GM19240 (cell line): ENCODE measurements around the gene GALNT10.
"Not testable (repeated sequence)": the region's sequence is repeated elsewhere in the genome, so short reads cannot be mapped to it uniquely, and the experiment has no call there.

Experiments
- DNase-seq: peaks from one replicate; pipeline ENCODE4 v3.0.0; 2011; ENCODE audit warnings: low spot score; ENCODE audit not compliant: insufficient read length

The GALNT10 gene, protein sequence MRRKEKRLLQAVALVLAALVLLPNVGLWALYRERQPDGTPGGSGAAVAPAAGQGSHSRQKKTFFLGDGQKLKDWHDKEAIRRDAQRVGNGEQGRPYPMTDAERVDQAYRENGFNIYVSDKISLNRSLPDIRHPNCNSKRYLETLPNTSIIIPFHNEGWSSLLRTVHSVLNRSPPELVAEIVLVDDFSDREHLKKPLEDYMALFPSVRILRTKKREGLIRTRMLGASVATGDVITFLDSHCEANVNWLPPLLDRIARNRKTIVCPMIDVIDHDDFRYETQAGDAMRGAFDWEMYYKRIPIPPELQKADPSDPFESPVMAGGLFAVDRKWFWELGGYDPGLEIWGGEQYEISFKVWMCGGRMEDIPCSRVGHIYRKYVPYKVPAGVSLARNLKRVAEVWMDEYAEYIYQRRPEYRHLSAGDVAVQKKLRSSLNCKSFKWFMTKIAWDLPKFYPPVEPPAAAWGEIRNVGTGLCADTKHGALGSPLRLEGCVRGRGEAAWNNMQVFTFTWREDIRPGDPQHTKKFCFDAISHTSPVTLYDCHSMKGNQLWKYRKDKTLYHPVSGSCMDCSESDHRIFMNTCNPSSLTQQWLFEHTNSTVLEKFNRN

DNA sequence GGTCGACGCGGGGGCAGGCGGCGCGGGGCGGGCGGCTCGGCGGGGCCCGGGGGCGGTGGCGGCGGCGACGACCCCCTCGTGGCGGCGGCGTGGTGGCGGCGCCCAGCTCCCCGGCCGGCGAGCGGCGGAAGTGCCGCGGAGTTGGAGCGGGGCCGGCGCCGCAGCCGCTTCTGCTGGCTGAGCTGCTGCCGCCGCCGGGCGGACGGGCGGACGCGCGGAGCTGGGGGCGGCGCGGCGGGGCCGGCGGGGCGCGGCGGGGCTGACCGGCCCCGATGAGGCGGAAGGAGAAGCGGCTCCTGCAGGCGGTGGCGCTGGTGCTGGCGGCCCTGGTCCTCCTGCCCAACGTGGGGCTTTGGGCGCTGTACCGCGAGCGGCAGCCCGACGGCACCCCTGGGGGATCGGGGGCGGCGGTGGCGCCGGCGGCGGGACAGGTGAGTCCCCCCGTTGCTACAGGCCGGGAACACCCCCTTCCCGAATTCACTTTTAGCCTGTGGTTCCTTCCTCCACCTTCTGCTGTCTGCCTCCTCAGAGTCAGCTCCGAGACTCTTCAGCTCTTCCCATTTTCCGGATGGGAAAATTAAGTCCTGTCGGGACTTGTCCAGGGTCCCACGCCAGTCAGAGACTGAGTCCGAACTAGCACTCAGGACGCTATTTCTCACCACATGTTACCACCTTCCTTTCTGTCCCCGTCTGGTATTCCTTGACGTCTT is at the start of gene GALNT10:
TSS of gene GALNT10 (plus strand) at position 139 of the 710 bp plus-strand sequence. CDS start at position 273, 134 bp downstream.
- peak; percentile 67 for DNase-seq

DNA sequence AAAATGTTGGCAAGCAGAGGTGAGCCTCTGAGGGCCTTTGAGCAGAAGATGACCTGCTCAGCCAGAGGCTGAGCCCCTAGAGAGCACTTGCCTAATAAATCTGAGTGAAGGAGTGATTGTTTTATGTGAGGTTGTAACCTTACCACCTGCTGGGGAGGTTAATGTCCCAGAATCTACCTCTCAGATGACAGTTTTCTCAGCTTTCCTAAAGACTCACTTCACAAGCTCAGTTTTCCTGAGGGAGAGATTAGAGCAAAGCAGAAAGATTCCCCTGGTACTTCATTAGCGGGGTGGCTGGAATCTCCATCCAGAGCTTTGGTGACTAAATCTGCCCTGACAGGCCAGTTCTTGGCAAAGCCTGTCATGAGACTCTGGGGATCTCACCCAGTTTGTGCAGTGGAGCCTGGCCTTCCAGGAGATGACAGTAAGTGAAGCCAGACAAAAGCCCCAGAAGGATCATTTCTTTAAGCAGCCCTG is 48.8 kb upstream of the GALNT10 start:
- no peak for DNase-seq

DNA sequence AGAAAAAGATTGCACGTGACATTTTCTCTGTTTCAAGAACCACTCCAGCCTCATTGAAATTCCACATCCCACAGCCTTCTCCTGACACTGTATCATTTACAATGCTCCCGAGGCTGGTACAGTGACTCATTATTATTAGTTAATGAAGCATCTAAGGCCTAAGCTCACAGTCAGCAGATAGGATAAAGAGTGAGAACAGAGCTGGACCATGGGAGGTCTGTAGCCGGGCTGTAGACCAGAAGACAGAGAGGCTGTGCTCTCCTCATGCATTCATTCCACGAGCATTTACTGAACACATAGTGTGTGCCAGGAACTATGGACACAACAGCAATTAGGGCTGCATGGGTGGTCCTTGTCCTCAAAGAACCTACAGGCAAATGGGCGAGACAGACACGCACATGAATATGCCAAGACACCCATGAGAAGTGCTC is 47.3 kb upstream of the GALNT10 start:
- DNase-seq: no peak

DNA sequence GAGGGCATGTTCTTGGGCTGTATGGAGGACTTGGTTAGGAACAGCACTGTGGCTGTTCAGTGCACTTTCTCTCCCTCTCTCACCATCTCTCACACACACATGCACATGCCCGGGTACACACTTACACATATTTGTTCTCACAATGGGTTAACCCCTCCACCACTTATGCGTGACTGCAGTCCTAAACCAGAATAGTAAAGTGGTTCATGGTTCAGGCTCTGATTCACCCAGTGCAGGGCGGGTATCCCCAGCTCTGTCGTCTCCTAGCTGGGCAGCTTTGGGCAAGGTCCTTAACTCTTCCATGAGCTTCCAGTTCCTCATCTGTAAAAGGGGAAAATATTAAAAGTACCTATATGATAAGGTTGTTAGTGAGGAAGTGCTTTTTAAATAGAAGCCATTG is 45.3 kb upstream of the GALNT10 start:
- DNase-seq: no peak

DNA sequence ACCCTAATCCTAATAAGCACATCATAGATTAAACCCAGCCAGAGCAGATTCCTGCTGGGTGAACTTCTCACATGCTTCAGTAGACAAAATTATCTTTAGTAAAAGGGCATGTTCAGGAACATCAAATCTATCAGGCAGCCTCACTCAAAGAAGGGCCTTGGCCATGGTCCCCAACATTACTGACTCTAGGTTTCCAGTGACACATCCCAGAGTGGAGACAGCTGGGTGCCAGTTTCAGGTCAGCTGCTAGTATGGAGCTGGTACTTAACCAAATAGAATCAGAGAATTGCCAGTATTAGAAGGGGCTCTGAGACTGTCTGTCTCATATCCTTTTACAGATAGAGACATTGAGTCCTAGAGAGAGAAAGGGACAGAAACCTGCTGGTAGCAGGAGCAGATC is 44.1 kb upstream of the GALNT10 start:
- no peak for DNase-seq

DNA sequence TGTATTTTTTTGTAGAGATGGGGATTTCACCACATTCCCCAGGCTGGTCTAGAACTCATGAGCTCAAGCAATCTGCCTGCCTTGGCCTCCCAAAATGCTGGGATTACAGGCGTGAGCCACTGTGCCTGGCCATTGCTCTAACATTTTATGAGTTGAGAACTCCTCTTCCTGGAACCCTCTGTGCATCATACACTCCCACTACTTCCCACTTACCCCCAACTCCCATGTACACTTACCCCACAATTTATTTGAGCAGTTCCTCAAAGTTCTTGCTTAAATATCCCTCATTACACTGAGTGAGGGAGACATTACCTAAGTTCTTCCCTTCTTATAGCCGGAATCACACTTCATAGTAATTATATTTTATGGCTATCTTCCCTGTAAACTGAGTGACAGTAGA is 42.9 kb upstream of the GALNT10 start:
- DNase-seq: no peak

DNA sequence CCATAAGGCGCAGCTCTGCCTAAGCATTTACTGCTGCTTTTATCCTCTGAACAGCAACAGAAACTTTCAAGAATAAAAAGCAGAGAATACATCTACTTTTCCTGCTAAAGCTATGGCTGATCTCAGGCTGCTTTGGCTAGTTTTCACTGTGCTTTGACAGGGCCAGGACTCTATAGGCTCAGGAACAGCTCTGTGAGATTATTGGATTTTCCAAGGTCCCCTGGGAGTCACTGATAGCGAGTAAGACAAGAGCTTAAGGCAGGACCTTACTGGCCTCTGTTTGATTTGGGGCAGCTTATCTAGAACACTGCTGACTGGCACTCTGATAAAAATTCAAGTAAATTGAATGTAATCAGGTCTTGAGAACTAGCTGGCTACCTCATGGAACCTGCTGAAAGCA is 40.1 kb upstream of the GALNT10 start:
- DNase-seq: not testable (repeated sequence)

DNA sequence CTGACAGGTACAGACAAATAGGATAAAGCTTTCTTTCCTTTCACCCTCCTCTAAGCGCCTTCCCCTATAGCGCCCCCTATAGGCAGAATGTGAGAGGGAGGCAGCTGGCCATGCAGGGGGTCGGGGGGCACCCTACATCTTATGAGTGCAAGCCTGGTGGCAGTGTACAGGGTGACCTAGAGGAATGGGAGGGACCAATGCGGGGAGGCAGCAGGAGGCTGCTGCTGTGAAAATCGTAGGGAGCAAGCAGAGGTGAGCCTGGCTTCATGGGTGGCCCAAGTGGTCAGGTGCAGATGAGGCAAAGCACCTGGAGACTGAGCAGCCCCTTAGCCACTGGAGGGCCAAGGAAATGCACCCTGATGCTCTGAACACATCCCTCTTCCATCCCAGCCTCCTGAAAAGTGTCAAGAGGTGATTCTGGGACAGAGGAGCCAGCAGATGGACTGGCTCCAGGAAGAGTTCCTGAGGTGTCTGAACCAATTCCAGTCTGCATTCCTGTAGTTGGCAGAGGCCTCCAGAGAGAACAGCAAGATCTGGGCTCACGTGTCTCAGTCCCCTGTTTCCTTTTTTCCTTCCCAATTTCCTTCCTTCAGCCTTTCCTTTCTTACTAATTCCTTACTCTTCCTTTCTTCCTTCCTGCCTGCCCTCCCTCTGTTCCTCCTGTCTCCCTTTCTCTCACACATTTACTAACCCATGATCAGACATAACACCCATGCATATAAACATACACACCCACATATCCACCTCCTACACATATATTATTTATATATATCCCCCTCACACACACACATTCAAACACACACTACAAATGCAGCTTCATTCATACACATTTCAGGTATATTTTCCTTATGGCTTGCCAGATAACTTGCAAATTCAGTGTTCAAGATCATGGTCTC is 32.8 kb upstream of the GALNT10 start:
- no peak for DNase-seq

DNA sequence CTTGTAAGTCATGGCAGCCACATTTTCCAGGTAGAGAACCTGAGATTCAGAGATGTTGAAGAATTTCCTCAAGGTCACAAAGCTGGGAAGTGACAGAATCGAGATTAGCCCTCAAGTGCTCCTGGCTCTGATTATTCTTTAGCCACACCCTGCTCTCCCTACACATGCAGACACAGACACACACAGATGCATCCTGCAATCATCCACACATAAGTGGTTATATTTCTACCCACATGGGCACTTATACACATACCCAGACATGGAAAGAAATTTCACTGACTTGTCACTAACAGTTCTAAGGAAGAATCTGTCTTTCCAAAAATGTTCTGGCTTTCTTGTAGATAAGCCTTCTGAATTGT is 32.2 kb upstream of the GALNT10 start:
- DNase-seq: no peak

DNA sequence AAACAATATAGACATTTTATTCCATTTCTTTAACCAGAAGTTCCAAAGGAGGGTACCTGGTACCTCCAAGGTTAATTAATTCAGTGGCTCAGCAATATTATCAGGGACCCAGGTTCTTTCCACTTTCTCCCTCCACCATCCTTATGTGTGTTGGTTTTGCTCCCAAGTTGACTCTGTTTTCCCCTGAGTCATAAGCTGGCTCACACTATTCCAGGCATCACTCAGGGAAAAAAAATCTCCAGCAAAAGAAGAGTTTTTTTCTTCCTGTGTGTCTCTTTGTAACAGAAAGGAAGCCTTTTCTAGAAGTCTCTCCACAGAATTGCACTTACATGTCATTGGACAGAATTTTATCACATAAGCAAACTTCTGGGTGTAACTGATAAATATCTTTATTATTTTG is 31.2 kb upstream of the GALNT10 start:
- no peak for DNase-seq

DNA sequence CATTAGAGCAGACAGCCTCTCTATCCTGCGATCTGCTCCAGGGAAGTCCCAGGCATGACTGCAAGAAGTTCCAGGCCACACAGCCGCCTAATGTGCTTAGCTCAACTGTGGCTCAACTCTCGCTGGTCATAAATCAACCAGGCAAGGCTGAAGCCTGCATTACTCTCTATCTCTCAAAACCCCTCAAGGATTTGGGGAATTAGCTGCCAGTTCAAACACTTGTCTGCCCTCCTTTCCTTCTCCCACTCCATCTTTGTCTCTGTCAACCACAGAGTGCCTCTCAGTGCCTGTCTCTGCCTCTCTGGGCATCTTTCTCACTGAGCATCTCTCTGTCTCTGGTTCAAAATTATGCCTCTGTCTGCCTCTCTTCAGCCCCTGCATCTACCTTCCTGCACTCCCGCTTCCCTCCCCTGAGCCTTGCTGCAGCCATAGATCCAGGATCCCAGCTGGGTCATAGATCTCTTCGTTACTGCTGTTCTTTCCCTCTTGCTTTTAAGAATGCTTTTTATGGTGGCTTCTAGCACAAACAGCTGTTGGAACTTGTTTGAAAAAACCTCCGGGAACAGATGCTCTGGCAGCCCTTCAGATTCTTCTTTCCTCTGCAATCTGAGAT is 27.9 kb upstream of the GALNT10 start:
- no peak for DNase-seq

DNA sequence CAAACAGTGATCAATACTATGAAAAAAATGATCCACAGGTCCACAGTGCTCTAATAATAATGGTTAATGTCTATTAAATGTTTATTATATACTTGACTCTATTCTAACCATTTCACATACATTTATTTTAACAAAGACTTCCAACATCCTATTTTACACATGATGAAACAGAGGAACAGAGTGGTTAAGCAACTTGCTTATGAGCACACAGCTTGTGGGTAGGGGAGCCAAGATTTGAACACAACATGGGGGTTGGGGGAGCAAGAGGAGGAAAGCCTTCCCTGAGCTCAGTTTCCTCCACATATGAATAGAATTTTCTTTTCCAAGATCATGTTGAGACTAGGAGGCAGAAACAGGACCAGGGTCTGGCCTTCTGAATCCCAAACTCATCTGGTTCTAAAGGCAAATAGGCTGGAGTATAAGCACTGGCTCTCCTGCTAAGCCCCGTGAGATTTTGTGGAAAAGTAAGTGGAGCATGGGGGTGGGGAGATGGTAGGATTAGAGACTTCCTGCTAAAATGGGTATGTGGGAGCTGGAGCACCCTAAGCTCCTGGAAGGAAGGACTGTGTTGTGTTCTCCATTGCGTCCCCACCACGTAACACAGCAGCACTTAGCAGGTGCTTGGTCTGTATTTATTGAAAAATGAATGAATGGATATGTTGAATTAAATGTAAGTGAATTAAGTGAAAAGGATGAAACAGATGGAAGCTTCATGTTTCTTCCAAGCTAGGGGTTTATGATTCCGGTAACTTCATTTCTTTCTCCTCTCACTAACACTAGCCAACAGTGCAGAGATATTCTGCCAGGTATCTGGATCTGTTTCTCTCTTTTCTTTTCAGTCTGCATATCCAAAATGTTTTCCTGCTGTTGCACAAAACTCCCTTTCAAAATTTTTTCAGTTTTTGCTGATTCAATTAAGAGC is 26.9 kb upstream of the GALNT10 start:
- DNase-seq: no peak

DNA sequence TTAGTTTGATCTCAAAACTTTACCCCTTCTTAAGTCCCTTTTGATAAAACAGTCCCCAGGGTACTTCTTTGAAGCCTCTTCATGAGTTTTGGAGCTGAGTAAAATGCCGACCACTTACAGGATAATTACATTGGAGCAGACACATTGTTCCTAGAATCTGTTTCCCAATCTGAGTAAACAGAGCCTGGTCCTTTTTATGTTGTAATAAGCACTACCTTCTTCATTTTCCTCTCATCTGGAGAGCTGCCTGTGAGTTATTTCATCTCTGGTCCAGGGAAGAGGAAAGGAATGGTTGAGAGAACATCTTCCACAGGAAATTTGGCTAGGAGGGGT is 26.3 kb upstream of the GALNT10 start:
- no peak for DNase-seq

DNA sequence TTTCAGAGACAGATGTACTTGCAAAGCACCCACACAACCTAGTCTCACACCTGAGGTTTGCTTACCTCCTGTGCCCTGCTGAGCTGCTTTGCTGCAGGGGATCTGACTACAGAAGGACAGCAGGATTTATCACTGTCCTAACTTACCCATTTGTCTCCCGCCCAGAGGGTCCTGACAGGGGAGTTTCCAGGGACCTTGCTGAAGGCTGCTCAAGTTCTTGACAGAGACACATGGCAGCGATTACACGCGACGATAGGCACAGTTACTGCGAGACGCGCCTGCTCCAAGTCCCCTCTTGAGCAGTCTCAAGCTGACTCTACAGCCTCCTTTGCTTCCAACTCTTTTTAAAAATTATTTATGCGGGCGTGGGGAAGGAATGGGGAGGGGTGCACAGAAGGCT is 24.6 kb upstream of the GALNT10 start:
- no peak for DNase-seq

DNA sequence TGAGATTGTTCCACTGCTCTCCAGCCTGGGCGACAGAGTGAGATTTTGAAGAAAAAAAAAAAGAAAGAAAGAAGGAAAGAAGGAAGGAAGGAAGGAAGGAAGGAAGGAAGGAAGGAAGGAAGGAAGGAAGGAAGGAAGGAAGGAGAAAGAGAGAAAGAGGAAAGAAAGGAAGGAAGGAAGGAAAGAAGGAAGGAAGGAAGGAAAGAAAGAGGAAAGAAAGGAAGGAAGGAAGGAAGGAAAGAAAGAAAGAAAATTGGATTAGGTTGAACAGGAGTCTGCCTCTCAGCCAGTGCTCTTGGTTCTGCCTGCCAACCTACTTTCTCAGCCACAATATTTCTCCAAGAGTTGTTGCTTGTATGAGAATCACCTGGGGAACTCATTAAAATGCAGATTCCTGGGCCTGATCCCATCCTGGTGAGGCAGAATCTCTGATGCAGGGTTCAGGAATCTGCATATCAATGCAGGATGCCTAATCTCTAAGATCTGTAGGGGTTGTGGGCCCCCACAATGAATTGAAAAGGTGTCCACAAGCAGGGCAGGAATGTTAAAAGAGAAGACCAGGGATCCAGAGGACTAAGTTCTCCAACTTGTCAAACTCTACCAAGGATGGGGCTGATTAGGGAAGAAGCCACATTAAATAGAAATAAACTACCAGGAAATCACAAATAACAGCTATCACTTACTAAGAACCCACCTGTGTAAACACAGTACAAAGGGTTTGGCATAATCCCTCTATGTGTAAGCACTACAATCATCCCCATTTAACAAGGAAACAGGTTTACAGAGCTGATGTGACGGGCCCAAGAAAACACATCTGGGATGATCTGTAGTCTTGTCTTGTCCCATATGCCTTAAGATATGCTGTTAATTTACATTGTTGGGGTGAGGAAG is 23.4 kb upstream of the GALNT10 start:
- no peak for DNase-seq

DNA sequence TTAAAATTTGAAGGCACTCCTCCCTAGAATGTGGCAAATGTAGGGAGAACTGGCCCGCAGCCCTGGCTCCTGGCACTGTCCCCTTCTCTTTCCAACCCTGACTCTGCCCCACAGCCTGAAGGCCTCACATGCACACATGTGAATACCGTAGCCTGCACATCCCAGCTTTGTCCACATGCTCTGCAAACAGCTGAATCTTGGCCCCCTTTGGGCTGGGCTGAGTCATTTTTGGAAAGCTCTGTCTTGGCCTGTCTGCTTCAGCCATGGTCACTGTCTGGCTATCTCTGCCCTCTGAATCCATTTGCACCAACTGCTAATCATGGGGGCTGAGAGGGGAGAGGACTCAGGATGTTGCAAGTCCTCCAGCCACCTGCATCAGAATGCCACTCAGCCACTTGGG is 22.1 kb upstream of the GALNT10 start:
- no peak for DNase-seq

DNA sequence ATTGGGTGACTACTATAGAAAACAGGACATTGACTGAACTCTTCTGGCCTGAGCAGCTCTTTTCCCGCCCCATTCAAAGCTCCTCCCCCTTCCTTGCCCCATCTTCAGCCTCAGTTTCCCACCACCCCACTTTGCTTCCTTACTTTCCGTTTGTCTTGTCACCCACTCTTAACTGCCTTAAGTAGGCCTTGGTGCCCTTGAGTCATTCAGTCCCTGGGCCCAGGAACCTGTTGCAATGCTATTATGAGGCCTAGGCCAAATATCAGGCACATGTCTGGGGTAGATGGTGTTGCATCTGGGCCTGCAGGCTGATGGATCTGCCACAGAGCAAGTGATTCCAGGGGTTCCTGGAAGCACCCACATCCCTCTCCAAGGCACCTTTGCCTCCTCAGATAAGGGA is 17.7 kb upstream of the GALNT10 start:
- DNase-seq: no peak

DNA sequence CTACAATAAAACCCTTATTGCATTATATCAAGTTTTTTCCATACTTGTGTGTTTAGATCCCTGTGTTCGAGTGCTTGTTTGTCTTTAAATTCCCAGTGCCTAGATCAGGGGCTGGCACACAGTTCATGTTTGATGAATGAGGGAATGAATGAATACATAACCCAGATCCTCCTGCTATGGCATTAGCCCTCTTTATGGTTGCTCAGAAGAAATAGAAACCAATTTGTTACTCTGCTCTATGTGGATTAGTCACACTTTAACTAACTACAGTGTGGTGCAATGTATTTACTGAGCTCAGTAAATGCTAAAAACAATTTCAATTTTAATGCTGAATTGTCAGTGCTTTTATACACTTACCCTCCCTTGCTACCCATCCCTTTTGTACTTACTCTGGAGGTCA is 16.4 kb upstream of the GALNT10 start:
- no peak for DNase-seq

DNA sequence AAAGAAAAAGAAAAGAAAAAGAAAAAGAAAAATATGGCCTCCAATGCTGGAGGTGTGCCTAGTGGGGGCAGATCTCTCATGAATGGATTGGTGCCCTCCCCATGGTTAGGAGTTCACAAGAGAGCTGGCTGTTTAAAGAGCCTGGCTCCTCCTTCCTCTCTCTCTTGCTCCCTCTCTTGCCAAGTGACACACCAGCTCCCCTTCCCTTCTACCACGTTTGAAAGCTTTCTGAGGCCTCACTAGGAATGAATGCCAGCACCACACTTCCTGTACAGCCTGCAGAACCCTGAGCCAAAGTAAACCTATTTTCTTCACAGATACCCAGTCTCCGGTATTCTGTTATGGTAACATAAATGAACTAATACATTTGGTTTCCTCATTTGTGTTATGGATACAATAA is 14.4 kb upstream of the GALNT10 start:
- no peak for DNase-seq
